LNCAP (cell line): Measurements from ENCODE around the gene SEC16B.

ENCODE experiments used
- TF ChIP-seq, protein P1 (sequence below): fragments of 450-650 bp; IDR thresholded peaks from 2 replicates; pipeline ENCODE4 v1.5.1; 2017; ENCODE audit warnings: mild to moderate bottlenecking

SEC16B gene

DNA sequence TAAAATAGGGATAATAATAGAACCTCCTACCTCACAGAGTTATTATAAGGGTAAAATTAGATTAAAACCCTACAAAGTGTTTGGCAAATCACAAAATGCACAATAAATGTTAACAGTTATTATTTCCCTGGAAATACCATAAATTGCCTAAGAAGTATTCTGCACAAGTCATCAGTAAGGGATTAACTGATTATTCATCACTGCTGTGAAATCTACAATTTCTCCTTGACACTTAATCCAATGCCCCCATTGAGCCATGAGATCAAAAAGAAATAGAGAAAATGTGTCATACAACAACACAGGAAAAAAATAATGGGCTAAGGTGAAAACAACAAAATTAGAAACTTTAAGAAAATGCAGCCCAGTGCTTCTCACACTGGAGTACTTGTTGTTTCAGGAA lies 6.7 kb upstream of the SEC16B start:
- TF ChIP-seq, protein P1, sequence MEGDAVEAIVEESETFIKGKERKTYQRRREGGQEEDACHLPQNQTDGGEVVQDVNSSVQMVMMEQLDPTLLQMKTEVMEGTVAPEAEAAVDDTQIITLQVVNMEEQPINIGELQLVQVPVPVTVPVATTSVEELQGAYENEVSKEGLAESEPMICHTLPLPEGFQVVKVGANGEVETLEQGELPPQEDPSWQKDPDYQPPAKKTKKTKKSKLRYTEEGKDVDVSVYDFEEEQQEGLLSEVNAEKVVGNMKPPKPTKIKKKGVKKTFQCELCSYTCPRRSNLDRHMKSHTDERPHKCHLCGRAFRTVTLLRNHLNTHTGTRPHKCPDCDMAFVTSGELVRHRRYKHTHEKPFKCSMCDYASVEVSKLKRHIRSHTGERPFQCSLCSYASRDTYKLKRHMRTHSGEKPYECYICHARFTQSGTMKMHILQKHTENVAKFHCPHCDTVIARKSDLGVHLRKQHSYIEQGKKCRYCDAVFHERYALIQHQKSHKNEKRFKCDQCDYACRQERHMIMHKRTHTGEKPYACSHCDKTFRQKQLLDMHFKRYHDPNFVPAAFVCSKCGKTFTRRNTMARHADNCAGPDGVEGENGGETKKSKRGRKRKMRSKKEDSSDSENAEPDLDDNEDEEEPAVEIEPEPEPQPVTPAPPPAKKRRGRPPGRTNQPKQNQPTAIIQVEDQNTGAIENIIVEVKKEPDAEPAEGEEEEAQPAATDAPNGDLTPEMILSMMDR = no peak

- TF ChIP-seq, protein P1 = no peak
Observed at GRCh38 chr1:177975588-177976495, 6.0 kb upstream of the SEC16B start.

GRCh38 chr1:177973585-177973984 lies 3.7 kb upstream of the SEC16B start:
- TF ChIP-seq, protein P1 = no peak

DNA sequence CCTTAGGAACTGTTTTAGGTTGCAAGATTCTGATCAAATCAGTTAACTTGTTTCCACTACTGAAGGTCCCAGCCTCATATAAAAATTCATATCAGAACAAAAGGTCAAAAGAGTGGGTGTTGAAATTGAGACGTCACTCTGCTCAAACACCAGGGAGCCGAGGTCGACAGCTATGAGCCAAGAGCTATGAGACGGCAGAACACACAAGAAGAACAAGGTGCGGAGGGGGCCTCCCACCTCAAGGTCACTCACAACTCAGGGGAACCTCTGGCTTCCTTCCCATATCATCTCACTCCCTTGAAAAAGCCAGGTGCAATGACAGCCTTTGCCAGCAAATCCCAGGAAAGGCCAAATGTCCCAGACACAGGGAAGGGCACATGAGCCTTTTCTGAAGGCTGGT lies 749 bp downstream of the SEC16B start:
- TF ChIP-seq, protein P1 = no peak

DNA sequence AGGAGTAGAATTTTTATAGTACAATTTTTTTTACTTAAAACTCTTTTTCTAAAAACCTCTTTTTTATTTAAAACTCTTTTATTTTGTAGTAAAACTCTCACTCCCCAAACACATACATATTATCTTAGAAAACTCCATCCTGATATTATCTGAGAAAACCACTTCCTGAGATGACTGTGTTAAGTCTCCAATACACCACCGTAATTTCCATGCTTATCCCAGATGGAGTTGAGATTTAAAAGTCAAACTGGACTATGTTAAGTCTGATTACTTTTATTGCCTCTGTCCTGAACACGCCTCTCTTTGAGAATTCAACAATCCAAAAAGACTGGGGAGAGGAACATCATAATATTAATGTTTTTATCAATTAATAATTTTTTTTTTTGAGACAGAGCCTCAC lies 3.7 kb downstream of the SEC16B start:
- TF ChIP-seq, protein P1 = no peak

GRCh38 chr1:177965293-177965692 lies 4.6 kb downstream of the SEC16B start:
- TF ChIP-seq, protein P1 = no peak

DNA sequence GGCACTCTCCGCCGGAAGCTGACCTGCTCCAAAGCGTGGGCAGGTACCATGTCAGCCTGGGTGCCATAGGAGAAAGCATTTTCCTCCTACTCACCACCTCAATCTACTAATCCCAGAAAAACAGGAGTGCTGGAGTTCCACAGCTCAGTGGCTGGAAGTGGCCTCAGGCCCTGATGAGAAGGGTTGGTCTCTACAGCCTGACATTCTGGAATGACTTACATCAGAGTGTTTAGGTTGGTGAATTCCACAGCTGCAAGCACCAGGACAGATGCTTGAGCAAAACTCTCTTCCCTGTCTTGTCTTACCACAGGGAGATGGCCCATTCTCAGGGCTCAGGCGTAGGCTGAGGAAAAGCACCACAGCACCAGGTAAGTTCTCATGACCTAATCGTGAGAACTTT lies 5.5 kb downstream of the SEC16B start:
- TF ChIP-seq, protein P1 = no peak
